ENCODE results near the gene ARHGAP19.

The ARHGAP19 gene

DNA sequence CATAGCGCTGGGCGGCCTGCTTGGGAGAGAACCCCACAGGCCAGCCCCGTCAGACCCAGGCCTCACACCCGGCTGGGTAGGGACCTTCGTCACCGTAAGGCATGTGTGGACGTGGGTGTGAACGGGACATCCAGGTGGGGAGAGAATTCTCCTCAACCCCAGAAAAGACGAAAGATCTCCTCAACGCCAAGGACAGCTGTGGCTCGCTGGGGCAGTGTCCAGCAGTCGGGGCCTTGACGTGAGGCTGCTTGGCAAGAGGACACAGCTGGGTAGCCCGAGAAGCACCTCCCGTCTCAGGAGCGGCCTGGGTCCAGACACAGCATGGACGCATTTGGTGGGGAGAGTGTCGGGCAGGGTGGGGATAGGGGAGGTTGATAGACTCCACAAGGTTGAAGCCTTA is 105.5 kb downstream of the ARHGAP19 start:
- H3K27ac ChIP-seq, result no peak overlapping the region
- TF ChIP-seq ZFX (IDR thresholded peaks at IDR 0.05) (no peak), CTCF (conservative IDR thresholded peaks at IDR 0.05) (no peak)

GRCh38 chr10:97185326-97186058 is 106.9 kb downstream of the ARHGAP19 start, which contains the start of gene SLIT1:
TSS of gene SLIT1 (minus strand) at chr10:97185959. CDS start at chr10:97185674, 285 bp downstream.
- H3K27ac ChIP-seq, result no peak within 1 kb of the TSS

GRCh38 chr10:97184971-97185325 is 107.5 kb downstream of the ARHGAP19 start:
- no peak overlapping the region for H3K27ac ChIP-seq
- no peak for TF ChIP-seq CTCF (conservative IDR thresholded peaks at IDR 0.05)
- no peak for TF ChIP-seq ZFX (IDR thresholded peaks at IDR 0.05)

More at GRCh38 chr10:97185326-97186058, 106.9 kb downstream of the ARHGAP19 start, which contains the start of gene SLIT1:
- TF ChIP-seq ZFX (IDR thresholded peaks at IDR 0.05) (no peak), CTCF (conservative IDR thresholded peaks at IDR 0.05) (no peak)

- H3K27ac ChIP-seq, result no peak overlapping the region
- TF ChIP-seq CTCF (conservative IDR thresholded peaks at IDR 0.05) (no peak), ZFX (IDR thresholded peaks at IDR 0.05) (no peak)
Measured at GRCh38 chr10:97183314-97183713, 109.1 kb downstream of the ARHGAP19 start.

- no peak overlapping the region for H3K27ac ChIP-seq
- TF ChIP-seq ZFX (IDR thresholded peaks at IDR 0.05) (no peak), CTCF (conservative IDR thresholded peaks at IDR 0.05) (no peak)
Measured at GRCh38 chr10:97182288-97182990, 110.0 kb downstream of the ARHGAP19 start.

- H3K27ac ChIP-seq, result no peak overlapping the region
- TF ChIP-seq ZFX (IDR thresholded peaks at IDR 0.05), result no peak
- TF ChIP-seq CTCF (conservative IDR thresholded peaks at IDR 0.05), result no peak
Measured at GRCh38 chr10:97180986-97181385, 111.5 kb downstream of the ARHGAP19 start.

DNA sequence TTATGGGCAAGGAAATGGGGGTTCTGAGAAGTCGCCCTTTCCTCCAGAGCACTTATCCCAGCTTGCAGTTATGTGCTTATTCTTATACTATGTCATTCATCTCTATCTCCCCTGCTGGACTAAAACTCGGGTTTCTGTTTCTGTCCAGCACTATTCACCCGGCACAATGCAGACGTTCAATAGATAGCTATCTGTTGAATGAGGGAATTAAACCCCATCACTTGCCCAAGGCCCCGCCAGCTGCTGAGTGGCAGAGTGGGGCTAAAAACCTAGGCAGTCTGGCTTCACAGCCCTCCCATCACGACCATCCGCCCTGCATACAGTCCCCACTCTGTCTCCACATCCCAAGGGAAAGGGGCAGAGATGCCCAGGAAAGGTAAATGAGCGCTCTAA is 112.1 kb downstream of the ARHGAP19 start:
- no peak for TF ChIP-seq CTCF (conservative IDR thresholded peaks at IDR 0.05)
- TF ChIP-seq ZFX (IDR thresholded peaks at IDR 0.05), result no peak
- H3K27ac ChIP-seq, result no peak overlapping the region
